ENCODE results near the gene ANKRD13A. TPM values are rescaled to one million over a fixed set of nuclear protein-coding genes. Genes with fewer than 3 reads are reported as not detected.
A peak's percentile ranks its signal among the peaks of the same experiment; 100 is the strongest.

The ANKRD13A gene
- total and polyA plus RNA-seq, 11 donors: 8.4 to 80.6 (median 24.4) TPM

- Histone ChIP-seq H3K27ac (no peak overlapping the region), H3K4me1 (peaks cover 0 to 31% (median 14%) of the 10 kb centered on the region in 12 donors), H3K36me3 (peaks cover 0 to 98% (median 90%) of the 10 kb centered on the region in 9 donors), H3K4me3 (no peak overlapping the region), H3K27me3 (no peaks in the 10 kb centered on the region), H3K9me3 (no peaks in the 10 kb centered on the region)
- no peak for DNase-seq
- ATAC-seq: no peak
- TF ChIP-seq POLR2A (IDR thresholded peaks at IDR 0.05): no peak
- TF ChIP-seq CTCF (IDR thresholded peaks at IDR 0.05): no peak
- 93 to 96% (median 94%) methylated on average over 8 of the region's 8 CpGs for WGBS, 4 donors
- intact Hi-C loops (cut with DNase I): no loop called here
These were observed 11.6 kb upstream of the ANKRD13A start for GRCh38 chr12:109987615-109988014.

- Histone ChIP-seq H3K4me3 (no peak overlapping the region), H3K9me3 (no peaks in the 10 kb centered on the region), H3K36me3 (peaks cover 0 to 92% (median 84%) of the 10 kb centered on the region in 9 donors), H3K27ac (peak overlapping the region in 7 of 12 donors; percentile 16 to 57 (median 43)), H3K4me1 (peaks cover 0 to 37% (median 17%) of the 10 kb centered on the region in 12 donors), H3K27me3 (no peaks in the 10 kb centered on the region)
- DNase-seq (no peak), ATAC-seq (no peak)
- intact Hi-C loops (cut with DNase I): no loop called here
- 87 to 94% (median 93%) methylated on average over 10 of the region's 10 CpGs for WGBS, 4 donors
- no peak for TF ChIP-seq CTCF (IDR thresholded peaks at IDR 0.05)
- TF ChIP-seq POLR2A (IDR thresholded peaks at IDR 0.05): no peak
These were observed 11.0 kb upstream of the ANKRD13A start for GRCh38 chr12:109988274-109988673.

DNA sequence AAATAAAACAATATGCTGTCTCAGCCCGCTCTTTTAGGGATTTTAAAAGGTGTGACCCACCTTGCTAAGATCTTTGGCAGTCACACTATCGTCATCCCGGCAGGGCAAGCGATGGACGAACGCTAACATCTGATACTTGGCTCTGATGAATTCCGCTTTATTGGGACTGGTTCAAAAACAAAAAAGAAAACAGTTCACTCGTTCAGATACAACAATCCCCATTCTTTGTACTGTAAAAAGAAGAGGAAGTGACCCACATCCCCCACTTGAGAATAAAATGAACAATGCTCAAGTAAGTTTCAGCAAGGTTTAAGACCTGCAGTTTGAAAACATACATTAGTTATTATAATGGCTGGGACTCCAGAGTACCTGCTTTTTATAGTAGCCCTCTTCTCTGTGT is 10.3 kb upstream of the ANKRD13A start:
- Histone ChIP-seq H3K27ac (peak overlapping the region in 9 of 12 donors; percentile 12 to 68 (median 57)), H3K27me3 (no peaks in the 10 kb centered on the region), H3K36me3 (peaks cover 0 to 86% (median 77%) of the 10 kb centered on the region in 9 donors), H3K9me3 (no peaks in the 10 kb centered on the region), H3K4me3 (no peak overlapping the region), H3K4me1 (peaks cover 0 to 42% (median 21%) of the 10 kb centered on the region in 12 donors)
- WGBS, 4 donors: 50 to 81% (median 66%) methylated on average over 8 of the region's 8 CpGs
- intact Hi-C loops (cut with DNase I): no loop called here
- no peak for TF ChIP-seq POLR2A (IDR thresholded peaks at IDR 0.05)
- no peak for TF ChIP-seq CTCF (IDR thresholded peaks at IDR 0.05)
- peak in 1 of 4 donors; percentile 80 for ATAC-seq
- DNase-seq: no peak

DNA sequence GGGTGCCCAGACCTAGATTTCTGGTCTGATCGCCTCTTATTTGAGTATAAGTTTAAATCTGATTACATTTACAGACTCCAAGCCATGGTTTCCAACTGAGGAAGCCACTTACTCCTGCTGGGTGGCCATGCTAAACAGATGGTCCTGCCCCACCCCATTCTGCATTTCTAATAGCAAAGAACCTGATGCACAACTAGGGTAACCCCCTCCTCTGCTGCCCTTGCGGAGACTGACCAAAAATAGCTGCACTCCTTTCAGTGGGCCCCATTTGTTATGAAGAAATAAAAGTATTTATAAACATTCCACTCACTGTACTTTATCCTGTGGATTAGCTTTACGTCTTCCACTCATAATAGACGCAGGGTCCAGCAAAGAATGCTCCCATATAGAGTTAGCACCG is 9.8 kb upstream of the ANKRD13A start:
- no peak for DNase-seq
- H3K36me3 ChIP-seq: peaks cover 0 to 81% (median 73%) of the 10 kb centered on the region in 9 donors
- intact Hi-C loops (cut with DNase I): no loop called here

More for the DNA sequence above, 9.8 kb upstream of the ANKRD13A start:
- H3K27me3 ChIP-seq: no peaks in the 10 kb centered on the region
- ATAC-seq: peak in 1 of 4 donors; percentile 11
- peak overlapping the region in 10 of 12 donors; percentile 3 to 68 (median 44) for H3K27ac ChIP-seq
- TF ChIP-seq CTCF (IDR thresholded peaks at IDR 0.05) (no peak), POLR2A (IDR thresholded peaks at IDR 0.05) (no peak)
- H3K9me3 ChIP-seq: no peaks in the 10 kb centered on the region
- H3K4me3 ChIP-seq: no peak overlapping the region
- 54 to 63% (median 57%) methylated on average over 5 of the region's 5 CpGs for WGBS, 4 donors
- peaks cover 0 to 44% (median 24%) of the 10 kb centered on the region in 12 donors for H3K4me1 ChIP-seq
